ENCODE measurements around the gene ZNF81.
"Not testable (repeated sequence)": the region's sequence is repeated elsewhere in the genome, so short reads cannot be mapped to it uniquely, and the experiment has no call there.

Gene ZNF81

GRCh38 chrX:47961830-47962229 lies 125.1 kb downstream of the ZNF81 start:
- POLR2A ChIA-PET; H3K27me3 ChIP-seq (replicated peaks in 2 of 5; ENCODE audit: control insufficient read depth in 4 of 5, insufficient read depth in 5 of 5, low read length in 4 of 5); CTCF ChIA-PET; H3K36me3 ChIP-seq (ENCODE audit: control insufficient read depth in 4 of 4, insufficient read depth in 4 of 4, low read length in 3 of 4); H3K4me3 ChIP-seq (ENCODE audit: control insufficient read depth in 1 of 7, extremely low read depth in 1 of 7, insufficient read depth in 4 of 7, low read depth in 2 of 7, low read length in 6 of 7); H3K4me1 ChIP-seq (ENCODE audit: control extremely low read depth in 1 of 4, control insufficient read depth in 4 of 4, insufficient read depth in 4 of 4, low read length in 3 of 4); H3K9me3 ChIP-seq (ENCODE audit: control extremely low read depth in 1 of 5, control insufficient read depth in 4 of 5, insufficient read depth in 2 of 5, low read depth in 1 of 5, low read length in 4 of 5); H3K27ac ChIP-seq (ENCODE audit: insufficient read depth in 1 of 2, low read depth in 1 of 2, low read length in 2 of 2, poor library complexity in 1 of 2, severe bottlenecking in 2 of 2); DNase-seq: not testable (repeated sequence)
- 74% methylated on average over 4 of the region's 6 CpGs for WGBS (ENCODE audit: insufficient coverage)

GRCh38 chrX:47965526-47965925 lies 128.8 kb downstream of the ZNF81 start:
- DNase-seq; H3K4me1 ChIP-seq (ENCODE audit: control extremely low read depth in 1 of 4, control insufficient read depth in 4 of 4, insufficient read depth in 4 of 4, low read length in 3 of 4); H3K4me3 ChIP-seq (ENCODE audit: control insufficient read depth in 1 of 7, extremely low read depth in 1 of 7, insufficient read depth in 4 of 7, low read depth in 2 of 7, low read length in 6 of 7); H3K27ac ChIP-seq (ENCODE audit: insufficient read depth in 1 of 2, low read depth in 1 of 2, low read length in 2 of 2, poor library complexity in 1 of 2, severe bottlenecking in 2 of 2); CTCF ChIA-PET; H3K36me3 ChIP-seq (ENCODE audit: control insufficient read depth in 4 of 4, insufficient read depth in 4 of 4, low read length in 3 of 4); H3K27me3 ChIP-seq (replicated peaks in 2 of 5; ENCODE audit: control insufficient read depth in 4 of 5, insufficient read depth in 5 of 5, low read length in 4 of 5); POLR2A ChIA-PET: not testable (repeated sequence)
- peaks cover 0 to 11% (median 3%) of the 10 kb centered on the region in 5 experiments for H3K9me3 ChIP-seq (ENCODE audit: control extremely low read depth in 1 of 5, control insufficient read depth in 4 of 5, insufficient read depth in 2 of 5, low read depth in 1 of 5, low read length in 4 of 5)
- 88% methylated on average over 11 of the region's 14 CpGs for WGBS (ENCODE audit: insufficient coverage)

Measured in common myeloid progenitor, CD34-positive (primary cell).